LNCaP clone FGC (cell line): ENCODE data around the gene CEP164.

Experiments used
- DNase-seq: peaks from one replicate; pipeline ENCODE4 v3.0.0-alpha.2; 2011; ENCODE audit warnings: low read depth
- H3K4me3 ChIP-seq: 2 replicates; pipeline ENCODE4 v1.5.1; 2011; ENCODE audit warnings: mild to moderate bottlenecking, low read depth, low read length, control low read depth
- TF ChIP-seq, protein P1 (sequence below): IDR thresholded peaks from 2 replicates; pipeline ENCODE4 v1.5.1; 2012; ENCODE audit warnings: mild to moderate bottlenecking; ENCODE audit not compliant: control insufficient read depth, insufficient read depth; ENCODE audit errors: extremely low read depth

CEP164 gene

DNA sequence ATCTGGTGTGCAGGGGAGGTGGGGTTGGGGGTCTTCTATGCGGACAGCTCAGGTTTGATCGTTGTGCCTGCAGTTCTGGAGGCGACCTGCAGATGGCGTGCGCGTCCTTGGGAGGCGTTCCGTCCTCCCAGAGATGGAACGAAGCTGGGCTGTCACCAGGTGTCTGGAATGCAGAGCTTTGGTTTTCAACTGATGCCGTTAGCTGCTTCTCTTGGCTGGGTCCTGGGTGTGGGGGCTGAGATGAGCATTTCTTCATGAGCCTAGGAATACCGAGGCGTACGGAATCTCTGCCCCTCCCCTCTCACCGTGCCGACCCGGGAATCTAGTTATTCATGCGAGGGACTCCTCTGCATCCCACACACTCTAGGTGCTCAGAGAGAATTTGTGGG, 98.6 kb downstream of the CEP164 start:
- TF ChIP-seq, protein P1, sequence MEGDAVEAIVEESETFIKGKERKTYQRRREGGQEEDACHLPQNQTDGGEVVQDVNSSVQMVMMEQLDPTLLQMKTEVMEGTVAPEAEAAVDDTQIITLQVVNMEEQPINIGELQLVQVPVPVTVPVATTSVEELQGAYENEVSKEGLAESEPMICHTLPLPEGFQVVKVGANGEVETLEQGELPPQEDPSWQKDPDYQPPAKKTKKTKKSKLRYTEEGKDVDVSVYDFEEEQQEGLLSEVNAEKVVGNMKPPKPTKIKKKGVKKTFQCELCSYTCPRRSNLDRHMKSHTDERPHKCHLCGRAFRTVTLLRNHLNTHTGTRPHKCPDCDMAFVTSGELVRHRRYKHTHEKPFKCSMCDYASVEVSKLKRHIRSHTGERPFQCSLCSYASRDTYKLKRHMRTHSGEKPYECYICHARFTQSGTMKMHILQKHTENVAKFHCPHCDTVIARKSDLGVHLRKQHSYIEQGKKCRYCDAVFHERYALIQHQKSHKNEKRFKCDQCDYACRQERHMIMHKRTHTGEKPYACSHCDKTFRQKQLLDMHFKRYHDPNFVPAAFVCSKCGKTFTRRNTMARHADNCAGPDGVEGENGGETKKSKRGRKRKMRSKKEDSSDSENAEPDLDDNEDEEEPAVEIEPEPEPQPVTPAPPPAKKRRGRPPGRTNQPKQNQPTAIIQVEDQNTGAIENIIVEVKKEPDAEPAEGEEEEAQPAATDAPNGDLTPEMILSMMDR: peak; percentile 97
- DNase-seq: no peak
- H3K4me3 ChIP-seq: no peak overlapping the region

DNA sequence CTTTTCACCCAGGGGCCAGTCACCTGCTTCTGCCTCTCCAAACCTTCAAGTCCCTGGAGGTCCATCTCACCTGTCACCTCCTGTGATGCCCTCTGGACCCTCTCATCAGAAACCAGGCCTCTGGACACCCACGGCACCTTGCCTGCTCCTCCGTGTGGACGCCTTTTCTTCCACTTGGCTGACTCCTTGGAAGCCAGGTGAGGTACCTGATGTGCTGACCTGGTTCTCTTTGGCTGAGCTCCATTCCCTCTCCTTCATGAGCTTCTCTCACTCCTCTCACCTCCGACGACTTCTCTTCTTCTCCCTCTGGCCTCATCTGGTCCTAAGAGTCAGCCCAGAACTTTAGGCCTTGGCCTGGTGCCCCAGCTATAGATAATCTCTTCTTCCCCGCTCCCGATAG, 99.3 kb downstream of the CEP164 start:
- H3K4me3 ChIP-seq: no peak overlapping the region
- TF ChIP-seq, protein P1: no peak
- DNase-seq: no peak

DNA sequence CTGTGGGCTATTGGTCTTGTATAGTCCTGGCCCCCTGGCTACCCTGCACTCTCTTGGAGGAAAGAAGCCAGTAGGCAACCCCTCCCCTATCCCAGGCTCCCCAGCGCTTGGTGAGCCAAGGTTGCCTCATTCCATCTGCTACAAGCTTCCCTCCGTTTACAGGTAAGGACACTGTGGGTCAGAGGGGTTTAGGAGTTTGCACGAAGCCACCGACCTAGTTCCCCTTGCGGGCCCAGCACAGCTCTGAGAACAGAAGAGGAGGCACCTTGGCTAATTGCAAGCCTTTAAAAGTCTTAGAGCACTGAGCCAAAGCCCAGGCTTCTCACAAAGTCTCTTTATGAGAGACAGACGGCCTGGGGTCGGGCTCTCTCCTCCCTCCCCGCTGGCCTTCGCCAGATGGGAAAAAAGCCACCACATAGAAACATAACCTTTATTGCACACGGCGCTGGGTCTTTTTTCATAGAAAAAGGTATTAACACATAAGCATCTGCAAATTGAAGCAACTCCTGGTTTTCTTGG, 99.8 kb downstream of the CEP164 start:
- H3K4me3 ChIP-seq: no peak overlapping the region
- DNase-seq: no peak
- TF ChIP-seq, protein P1: no peak

DNA sequence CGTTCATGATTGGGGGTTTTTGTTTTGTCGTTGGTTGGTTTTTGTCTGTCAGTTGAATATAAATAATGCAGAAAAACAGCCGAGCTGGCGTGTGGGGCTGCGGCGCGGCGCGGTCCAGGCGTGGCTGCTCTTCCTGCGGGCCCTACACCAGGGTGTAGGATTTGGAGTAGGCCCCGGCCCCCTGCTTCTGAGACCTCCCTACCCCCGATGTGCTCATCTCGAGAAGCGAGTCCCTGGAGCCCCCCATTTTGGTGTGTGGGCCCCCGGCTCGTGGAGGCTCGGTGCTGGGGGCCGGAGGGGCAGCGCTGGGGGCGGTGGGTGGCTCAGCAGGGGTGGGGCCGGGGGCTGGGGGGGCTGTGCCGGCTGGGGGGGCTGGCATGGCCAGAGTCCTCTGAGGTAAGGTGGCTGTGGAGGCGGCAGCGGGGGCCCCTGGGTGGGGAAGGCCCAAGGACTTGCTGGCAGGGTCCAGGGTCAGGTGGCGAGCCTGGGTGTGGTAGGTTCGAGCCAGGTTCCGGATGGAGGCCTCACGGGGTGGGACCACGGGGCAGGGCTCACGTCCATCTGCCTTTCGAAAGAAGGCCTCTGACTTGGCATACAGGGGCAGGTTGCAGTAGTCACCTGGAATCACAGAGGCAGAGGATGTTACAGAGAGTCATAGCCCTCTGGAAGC, 100.7 kb downstream of the CEP164 start:
- DNase-seq: no peak
- no peak overlapping the region for H3K4me3 ChIP-seq
- TF ChIP-seq, protein P1: no peak

DNA sequence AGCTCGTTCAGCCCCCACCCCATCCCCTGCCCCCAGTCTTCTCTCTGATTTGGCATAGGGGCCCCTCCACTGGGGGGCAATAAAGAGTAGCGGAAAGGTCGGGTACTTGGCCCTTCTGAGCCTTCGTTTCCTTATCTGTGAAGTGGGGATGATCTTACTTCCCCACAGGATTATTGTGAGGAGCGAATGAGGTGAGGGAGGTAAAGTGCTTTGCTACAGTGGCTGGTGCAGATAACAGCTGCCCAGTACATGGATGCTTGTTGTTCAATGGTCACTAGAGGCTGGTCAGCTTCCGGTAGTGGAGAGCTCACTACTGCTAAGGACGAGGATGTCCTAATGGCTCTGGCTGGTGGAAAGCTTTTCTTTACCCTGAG, 101.2 kb downstream of the CEP164 start:
- no peak overlapping the region for H3K4me3 ChIP-seq
- DNase-seq: no peak
- TF ChIP-seq, protein P1: 0 out of 2 replicates have a peak, but pooled peaks have one; percentile 6

DNA sequence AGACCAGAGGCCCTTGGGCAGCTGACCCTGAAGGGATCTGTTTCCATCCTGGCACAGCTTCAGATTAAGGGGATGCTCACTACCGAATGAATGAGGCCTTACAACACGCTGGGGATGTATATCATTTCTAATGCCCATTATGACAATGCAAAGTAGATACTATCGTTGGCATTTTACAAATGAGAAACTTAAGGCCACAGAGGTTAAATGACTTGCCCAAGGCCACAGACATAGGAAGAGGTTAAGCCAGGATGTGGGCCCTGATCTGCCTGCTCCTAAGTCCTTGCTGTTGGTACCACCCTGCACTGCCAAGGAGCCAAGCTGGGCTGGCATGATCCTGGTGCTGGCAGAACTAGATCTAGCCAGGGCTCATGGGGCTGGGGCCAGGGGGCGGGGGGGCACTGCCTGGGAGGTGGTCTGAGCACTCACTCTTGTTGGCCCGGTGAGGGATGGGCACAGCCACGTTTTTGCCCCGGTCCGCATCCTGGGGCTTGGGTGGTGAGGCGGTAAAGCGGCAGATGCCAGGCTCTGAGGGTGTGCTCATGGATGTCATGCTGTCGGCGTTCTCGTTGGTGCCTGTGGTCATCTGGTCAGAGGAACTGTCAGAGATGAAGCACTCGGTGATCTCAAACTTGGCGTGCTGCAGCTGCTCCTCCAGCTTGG, 102.8 kb downstream of the CEP164 start:
- no peak overlapping the region for H3K4me3 ChIP-seq
- TF ChIP-seq, protein P1: no peak
- no peak for DNase-seq
